NCI-H2171 (cell line): Measurements from ENCODE around the gene HTR3A.
"Not testable (repeated sequence)": the region's sequence is repeated elsewhere in the genome, so short reads cannot be mapped to it uniquely, and the experiment has no call there.

Experiments
- DNase-seq: peaks from one replicate; lab custom pipeline; 2025; lab: John Stamatoyannopoulos, UW

HTR3A gene

GRCh38 chr11:113974741-113975470, at the start of gene HTR3A:
TSS of gene HTR3A (plus strand) at chr11:113975108. CDS start at chr11:113975326, 218 bp downstream.
- peak; percentile 90 for DNase-seq

- DNase-seq, result no peak
Observed at GRCh38 chr11:113926273-113927197, 48.4 kb upstream of the HTR3A start.

GRCh38 chr11:113928311-113928710, 46.6 kb upstream of the HTR3A start:
- no peak for DNase-seq

- DNase-seq, result no peak
Observed at GRCh38 chr11:113932788-113933187, 42.1 kb upstream of the HTR3A start.

- DNase-seq, result not testable (repeated sequence)
Observed at GRCh38 chr11:113934193-113934592, 40.7 kb upstream of the HTR3A start.

- no peak for DNase-seq
Observed at GRCh38 chr11:113934761-113935160, 40.1 kb upstream of the HTR3A start.

GRCh38 chr11:113935858-113936257, 39.0 kb upstream of the HTR3A start:
- DNase-seq, result no peak

GRCh38 chr11:113937918-113938317, 37.0 kb upstream of the HTR3A start:
- DNase-seq, result no peak

- no peak for DNase-seq
Observed at GRCh38 chr11:113942256-113942655, 32.7 kb upstream of the HTR3A start.

GRCh38 chr11:113946162-113946561, 28.7 kb upstream of the HTR3A start:
- DNase-seq, result not testable (repeated sequence)

- DNase-seq, result no peak
Observed at GRCh38 chr11:113947994-113948393, 26.9 kb upstream of the HTR3A start.

- no peak for DNase-seq
Observed at GRCh38 chr11:113949891-113950290, 25.0 kb upstream of the HTR3A start.

GRCh38 chr11:113951537-113951936, 23.4 kb upstream of the HTR3A start:
- no peak for DNase-seq

- DNase-seq, result no peak
Observed at GRCh38 chr11:113952070-113952469, 22.8 kb upstream of the HTR3A start.

- DNase-seq, result no peak
Observed at GRCh38 chr11:113952588-113952987, 22.3 kb upstream of the HTR3A start.

GRCh38 chr11:113954235-113954634, 20.7 kb upstream of the HTR3A start:
- DNase-seq, result no peak

- DNase-seq, result peak; percentile 73
Observed at GRCh38 chr11:113956986-113957385, 17.9 kb upstream of the HTR3A start.

GRCh38 chr11:113960702-113961330, 14.1 kb upstream of the HTR3A start:
- DNase-seq, result no peak

- no peak for DNase-seq
Observed at GRCh38 chr11:113967361-113967760, 7.5 kb upstream of the HTR3A start.

- no peak for DNase-seq
Observed at GRCh38 chr11:113971506-113972195, 3.3 kb upstream of the HTR3A start.

GRCh38 chr11:113977071-113977490, 2.2 kb downstream of the HTR3A start:
- no peak for DNase-seq

GRCh38 chr11:113977701-113978100, 2.8 kb downstream of the HTR3A start:
- no peak for DNase-seq
